Activated naive CD8-positive, alpha-beta T cell treated with anti-CD3 and anti-CD28 coated beads for 36 hours (primary cell): ENCODE measurements around the gene TNFRSF8. TPM values are rescaled to one million over a fixed set of nuclear protein-coding genes. Genes with fewer than 3 reads are reported as not detected.
"Not testable (repeated sequence)": the region's sequence is repeated elsewhere in the genome, so short reads cannot be mapped to it uniquely, and the experiment has no call there.

Experiments
- DNase-seq: peaks from one replicate; pipeline ENCODE4 v3.0.0; 2021
- H3K27ac Mint-ChIP-seq: one replicate; pipeline ENCODE4 v1.8.0; 2022; ENCODE audit warnings: mild to moderate bottlenecking, moderate library complexity, mixed read lengths
- H3K27me3 Mint-ChIP-seq: one replicate; pipeline ENCODE4 v1.8.0; 2022; ENCODE audit warnings: mild to moderate bottlenecking, mixed read lengths
- H3K36me3 Mint-ChIP-seq: one replicate; pipeline ENCODE4 v1.8.0; 2021; ENCODE audit warnings: mild to moderate bottlenecking, mixed read lengths
- H3K4me1 Mint-ChIP-seq: one replicate; pipeline ENCODE4 v1.8.0; 2021; ENCODE audit warnings: mixed read lengths
- H3K4me3 Mint-ChIP-seq: one replicate; pipeline ENCODE4 v1.8.0; 2022; ENCODE audit warnings: mild to moderate bottlenecking, moderate library complexity, mixed read lengths
- H3K9me3 Mint-ChIP-seq: one replicate; pipeline ENCODE4 v1.8.0; 2022; ENCODE audit warnings: mixed read lengths
- total RNA-seq, 2 experiments: library from RNA; stranded (reverse); gene quantifications; one replicate each; pipeline ENCODE4 v1.2.3, GENCODE V29; 2021

TNFRSF8 gene
- total RNA-seq, 2 experiments from 2014 or later = 1.9 to 2.6 TPM

GRCh38 chr1:12032161-12032621, 30.9 kb upstream of the TNFRSF8 start:
- H3K4me1 Mint-ChIP-seq = no peaks in the 10 kb centered on the region
- H3K4me3 Mint-ChIP-seq = no peak overlapping the region
- H3K27me3 Mint-ChIP-seq = no peaks in the 10 kb centered on the region
- H3K36me3 Mint-ChIP-seq = peaks cover 4% of the 10 kb centered on the region
- no peak for DNase-seq
- H3K9me3 Mint-ChIP-seq = no peaks in the 10 kb centered on the region
- no peak overlapping the region for H3K27ac Mint-ChIP-seq

GRCh38 chr1:12033441-12033840, 29.7 kb upstream of the TNFRSF8 start:
- not testable (repeated sequence) for H3K36me3 Mint-ChIP-seq, H3K27me3 Mint-ChIP-seq, H3K4me1 Mint-ChIP-seq, H3K4me3 Mint-ChIP-seq, H3K27ac Mint-ChIP-seq, DNase-seq, H3K9me3 Mint-ChIP-seq

- Mint-ChIP-seq H3K4me3 (no peak overlapping the region), H3K36me3 (no peaks in the 10 kb centered on the region), H3K4me1 (peaks cover 6% of the 10 kb centered on the region), H3K27ac (no peak overlapping the region), H3K27me3 (no peaks in the 10 kb centered on the region), H3K9me3 (no peaks in the 10 kb centered on the region)
- DNase-seq = no peak
Observed at GRCh38 chr1:12034381-12034801, 28.7 kb upstream of the TNFRSF8 start.

GRCh38 chr1:12035312-12035711, 27.8 kb upstream of the TNFRSF8 start:
- H3K9me3 Mint-ChIP-seq = no peaks in the 10 kb centered on the region
- H3K27me3 Mint-ChIP-seq = no peaks in the 10 kb centered on the region
- no peak for DNase-seq
- no peaks in the 10 kb centered on the region for H3K36me3 Mint-ChIP-seq
- H3K27ac Mint-ChIP-seq = no peak overlapping the region
- H3K4me1 Mint-ChIP-seq = peaks cover 6% of the 10 kb centered on the region
- H3K4me3 Mint-ChIP-seq = no peak overlapping the region

- Mint-ChIP-seq H3K27ac (no peak overlapping the region), H3K4me3 (no peak overlapping the region), H3K9me3 (no peaks in the 10 kb centered on the region), H3K4me1 (peaks cover 8% of the 10 kb centered on the region), H3K36me3 (no peaks in the 10 kb centered on the region), H3K27me3 (peaks cover 3% of the 10 kb centered on the region)
- DNase-seq = no peak
Observed at GRCh38 chr1:12037486-12038355, 25.4 kb upstream of the TNFRSF8 start.

GRCh38 chr1:12038356-12039163, 24.5 kb upstream of the TNFRSF8 start:
- Mint-ChIP-seq H3K27ac (no peak overlapping the region), H3K27me3 (peaks cover 3% of the 10 kb centered on the region), H3K4me3 (no peak overlapping the region), H3K9me3 (no peaks in the 10 kb centered on the region), H3K36me3 (no peaks in the 10 kb centered on the region), H3K4me1 (peaks cover 8% of the 10 kb centered on the region)
- no peak for DNase-seq

- no peak overlapping the region for H3K27ac Mint-ChIP-seq
- no peak for DNase-seq
- no peak overlapping the region for H3K4me3 Mint-ChIP-seq
- no peaks in the 10 kb centered on the region for H3K36me3 Mint-ChIP-seq
- no peaks in the 10 kb centered on the region for H3K9me3 Mint-ChIP-seq
- peaks cover 6% of the 10 kb centered on the region for H3K27me3 Mint-ChIP-seq
- H3K4me1 Mint-ChIP-seq = peaks cover 8% of the 10 kb centered on the region
Observed at GRCh38 chr1:12039164-12039525, 24.0 kb upstream of the TNFRSF8 start.

GRCh38 chr1:12039824-12040456, 23.2 kb upstream of the TNFRSF8 start:
- not testable (repeated sequence) for H3K27ac Mint-ChIP-seq, H3K4me1 Mint-ChIP-seq, H3K4me3 Mint-ChIP-seq, H3K9me3 Mint-ChIP-seq, DNase-seq, H3K36me3 Mint-ChIP-seq
- peaks cover 14% of the 10 kb centered on the region for H3K27me3 Mint-ChIP-seq

- Mint-ChIP-seq H3K27me3 (peaks cover 18% of the 10 kb centered on the region), H3K27ac (no peak overlapping the region), H3K9me3 (no peaks in the 10 kb centered on the region), H3K36me3 (no peaks in the 10 kb centered on the region), H3K4me3 (no peak overlapping the region), H3K4me1 (peaks cover 8% of the 10 kb centered on the region)
- no peak for DNase-seq
Observed at GRCh38 chr1:12040457-12041051, 22.5 kb upstream of the TNFRSF8 start.

- H3K27me3 Mint-ChIP-seq = peaks cover 21% of the 10 kb centered on the region
- not testable (repeated sequence) for H3K4me3 Mint-ChIP-seq, DNase-seq, H3K9me3 Mint-ChIP-seq, H3K4me1 Mint-ChIP-seq, H3K36me3 Mint-ChIP-seq, H3K27ac Mint-ChIP-seq
Observed at GRCh38 chr1:12044187-12044877, 18.8 kb upstream of the TNFRSF8 start.

GRCh38 chr1:12046749-12047119, 16.4 kb upstream of the TNFRSF8 start:
- Mint-ChIP-seq H3K4me3 (no peak overlapping the region), H3K27me3 (peaks cover 21% of the 10 kb centered on the region), H3K27ac (no peak overlapping the region), H3K36me3 (no peaks in the 10 kb centered on the region), H3K9me3 (no peaks in the 10 kb centered on the region), H3K4me1 (peaks cover 2% of the 10 kb centered on the region)
- DNase-seq = no peak

GRCh38 chr1:12047120-12047876, 15.8 kb upstream of the TNFRSF8 start:
- H3K4me3 Mint-ChIP-seq = no peak overlapping the region
- no peak overlapping the region for H3K27ac Mint-ChIP-seq
- peak; percentile 80 for DNase-seq
- H3K27me3 Mint-ChIP-seq = peaks cover 18% of the 10 kb centered on the region
- peaks cover 7% of the 10 kb centered on the region for H3K4me1 Mint-ChIP-seq
- no peaks in the 10 kb centered on the region for H3K36me3 Mint-ChIP-seq
- H3K9me3 Mint-ChIP-seq = no peaks in the 10 kb centered on the region

GRCh38 chr1:12048372-12048771, 14.7 kb upstream of the TNFRSF8 start:
- H3K4me3 Mint-ChIP-seq = no peak overlapping the region

GRCh38 chr1:12049616-12050015, 13.5 kb upstream of the TNFRSF8 start:
- Mint-ChIP-seq H3K27me3 (peaks cover 13% of the 10 kb centered on the region), H3K9me3 (no peaks in the 10 kb centered on the region), H3K4me3 (no peak overlapping the region), H3K27ac (no peak overlapping the region), H3K4me1 (peaks cover 14% of the 10 kb centered on the region), H3K36me3 (no peaks in the 10 kb centered on the region)
- DNase-seq = no peak

More at GRCh38 chr1:12048372-12048771, 14.7 kb upstream of the TNFRSF8 start:
- no peaks in the 10 kb centered on the region for H3K9me3 Mint-ChIP-seq
- H3K27me3 Mint-ChIP-seq = peaks cover 21% of the 10 kb centered on the region
- H3K4me1 Mint-ChIP-seq = peaks cover 9% of the 10 kb centered on the region
- DNase-seq = no peak
- no peak overlapping the region for H3K27ac Mint-ChIP-seq
- H3K36me3 Mint-ChIP-seq = no peaks in the 10 kb centered on the region
